ENCODE results near the gene KCNIP4. TPM values are rescaled to one million over a fixed set of nuclear protein-coding genes. Genes with fewer than 3 reads are reported as not detected.

Gene KCNIP4
- total RNA-seq, 2 experiments from 2014 or later, result not detected

DNA sequence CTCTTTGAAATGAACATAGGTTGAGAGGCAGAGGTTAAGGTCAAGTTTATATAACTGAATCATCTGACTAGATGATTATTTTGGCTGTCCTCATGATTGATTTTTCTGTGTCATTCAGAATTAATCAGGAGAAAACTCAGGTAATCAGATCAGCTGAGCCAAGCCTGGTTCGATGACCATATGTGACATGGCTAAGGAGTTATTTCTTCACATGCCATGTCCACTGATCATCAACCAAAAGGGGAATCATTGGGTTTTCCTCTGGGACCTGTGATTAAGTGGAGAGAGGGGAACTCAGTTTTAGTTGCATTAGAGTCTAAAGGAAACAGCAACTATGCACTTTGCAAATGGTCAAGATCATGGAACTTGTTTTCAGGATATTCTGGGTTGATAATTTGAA, 1268.6 kb downstream of the KCNIP4 start:
- POLR2A ChIA-PET, result no interaction called here
- no peaks in the 10 kb centered on the region for H3K4me1 Mint-ChIP-seq
- CTCF ChIA-PET, result no interaction called here
- no peaks in the 10 kb centered on the region for H3K36me3 Mint-ChIP-seq (ENCODE audit: low read depth)
- no peak overlapping the region for H3K4me3 Mint-ChIP-seq
- no peaks in the 10 kb centered on the region for H3K9me3 Mint-ChIP-seq
- DNase-seq, result no peak
- peaks cover 22% of the 10 kb centered on the region for H3K27me3 Mint-ChIP-seq
- H3K27ac Mint-ChIP-seq, result no peak overlapping the region

Measured in activated CD4-positive, alpha-beta memory T cell treated with anti-CD3 and anti-CD28 coated beads, Interleukin-2, amount 10 ng/mL, durations not matched to agents 7 days and 5 days (primary cell).